GM19328 (cell line): ENCODE results near the gene FHOD3.

ENCODE experiments used
- ATAC-seq: cut with Tn5 transposase; IDR thresholded peaks from one replicate; pipeline ENCODE4 v1.9.1; 2021; ENCODE audit warnings: mild to moderate bottlenecking, moderate library complexity; ENCODE audit not compliant: unreplicated experiment

The FHOD3 gene

GRCh38 chr18:36465276-36465675 lies 167.8 kb downstream of the FHOD3 start:
- ATAC-seq = no peak

GRCh38 chr18:36465970-36466369 lies 168.5 kb downstream of the FHOD3 start:
- no peak for ATAC-seq

GRCh38 chr18:36467614-36468013 lies 170.1 kb downstream of the FHOD3 start:
- no peak for ATAC-seq

- no peak for ATAC-seq
Observed at GRCh38 chr18:36468161-36468560, 170.6 kb downstream of the FHOD3 start.

- no peak for ATAC-seq
Observed at GRCh38 chr18:36469461-36469860, 171.9 kb downstream of the FHOD3 start.

GRCh38 chr18:36470896-36471295 lies 173.4 kb downstream of the FHOD3 start:
- no peak for ATAC-seq

- ATAC-seq = no peak
Observed at GRCh38 chr18:36471393-36471792, 173.9 kb downstream of the FHOD3 start.

- no peak for ATAC-seq
Observed at GRCh38 chr18:36476433-36476832, 178.9 kb downstream of the FHOD3 start.

GRCh38 chr18:36477776-36478175 lies 180.3 kb downstream of the FHOD3 start:
- ATAC-seq = no peak

GRCh38 chr18:36481201-36481657 lies 183.7 kb downstream of the FHOD3 start:
- no peak for ATAC-seq

GRCh38 chr18:36481935-36482334 lies 184.4 kb downstream of the FHOD3 start:
- ATAC-seq = no peak

GRCh38 chr18:36484591-36484990 lies 187.1 kb downstream of the FHOD3 start:
- ATAC-seq = no peak

GRCh38 chr18:36485772-36486171 lies 188.3 kb downstream of the FHOD3 start:
- ATAC-seq = no peak

GRCh38 chr18:36488131-36488530 lies 190.6 kb downstream of the FHOD3 start:
- ATAC-seq = no peak

GRCh38 chr18:36490897-36491296 lies 193.4 kb downstream of the FHOD3 start:
- ATAC-seq = no peak

GRCh38 chr18:36492604-36493329 lies 195.3 kb downstream of the FHOD3 start:
- ATAC-seq = no peak

- no peak for ATAC-seq
Observed at GRCh38 chr18:36493349-36494159, 196.0 kb downstream of the FHOD3 start.

- no peak for ATAC-seq
Observed at GRCh38 chr18:36494160-36494437, 196.6 kb downstream of the FHOD3 start.

- no peak for ATAC-seq
Observed at GRCh38 chr18:36496022-36496421, 198.5 kb downstream of the FHOD3 start.

GRCh38 chr18:36499938-36500337 lies 202.4 kb downstream of the FHOD3 start:
- no peak for ATAC-seq

- ATAC-seq = no peak
Observed at GRCh38 chr18:36501100-36501499, 203.6 kb downstream of the FHOD3 start.

- ATAC-seq = no peak
Observed at GRCh38 chr18:36503477-36503876, 206.0 kb downstream of the FHOD3 start.
